GM19240 (cell line): ENCODE measurements around the gene GAS6.

Source experiments
- DNase-seq: peaks from one replicate; pipeline ENCODE4 v3.0.0; 2011; ENCODE audit warnings: low spot score; ENCODE audit not compliant: insufficient read length

The GAS6 gene

DNA sequence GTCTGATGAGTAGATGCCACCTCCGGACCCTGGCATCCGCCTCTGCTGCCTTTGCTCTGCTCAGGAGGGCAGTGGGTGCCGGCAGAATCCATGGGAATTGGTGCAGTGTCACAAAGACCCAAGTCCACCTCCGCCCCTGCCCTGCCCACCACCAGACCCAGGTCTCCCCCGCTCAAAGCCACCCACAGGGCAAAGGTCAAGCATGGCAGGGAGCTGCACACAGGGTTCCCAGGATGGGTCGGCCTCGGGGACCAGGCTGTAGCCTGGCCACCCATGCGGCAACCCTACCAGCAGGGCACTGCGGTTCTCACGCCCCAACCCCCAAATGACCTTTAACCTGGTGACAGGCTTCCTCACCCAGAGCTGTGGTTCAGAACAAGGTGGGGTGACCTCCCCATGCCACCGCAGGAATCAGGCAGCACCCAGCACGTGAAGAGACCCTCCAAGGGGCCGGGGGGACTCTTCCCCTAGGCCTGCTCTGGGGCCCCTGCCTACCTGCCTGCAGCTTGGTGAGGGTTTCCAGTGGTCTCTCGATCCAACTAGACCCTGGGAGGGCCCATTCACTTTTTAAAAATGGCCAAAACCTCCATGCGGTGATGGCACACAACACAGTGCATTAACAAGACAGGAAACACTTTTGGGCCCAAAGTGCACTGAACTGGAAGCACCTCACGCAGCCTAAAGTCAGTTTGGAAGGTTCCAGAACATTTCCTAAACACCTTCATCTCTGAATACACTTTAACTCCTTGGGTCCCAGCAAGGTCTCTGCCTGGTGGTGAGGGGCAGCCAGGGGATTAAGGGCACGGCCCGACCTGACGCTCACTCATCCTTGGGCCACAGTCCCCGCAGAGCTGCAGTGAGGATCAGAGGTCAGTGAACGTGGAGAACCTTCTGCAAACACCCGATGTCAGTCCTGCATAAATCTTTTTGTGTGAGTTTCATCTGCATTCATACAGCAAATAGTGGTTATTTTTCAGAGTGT lies 11.0 kb downstream of the GAS6 start:
- DNase-seq, result no peak

- no peak for DNase-seq
Measured at GRCh38 chr13:113851826-113852535, 11.9 kb downstream of the GAS6 start.

GRCh38 chr13:113851480-113851803 lies 12.4 kb downstream of the GAS6 start:
- DNase-seq, result no peak

DNA sequence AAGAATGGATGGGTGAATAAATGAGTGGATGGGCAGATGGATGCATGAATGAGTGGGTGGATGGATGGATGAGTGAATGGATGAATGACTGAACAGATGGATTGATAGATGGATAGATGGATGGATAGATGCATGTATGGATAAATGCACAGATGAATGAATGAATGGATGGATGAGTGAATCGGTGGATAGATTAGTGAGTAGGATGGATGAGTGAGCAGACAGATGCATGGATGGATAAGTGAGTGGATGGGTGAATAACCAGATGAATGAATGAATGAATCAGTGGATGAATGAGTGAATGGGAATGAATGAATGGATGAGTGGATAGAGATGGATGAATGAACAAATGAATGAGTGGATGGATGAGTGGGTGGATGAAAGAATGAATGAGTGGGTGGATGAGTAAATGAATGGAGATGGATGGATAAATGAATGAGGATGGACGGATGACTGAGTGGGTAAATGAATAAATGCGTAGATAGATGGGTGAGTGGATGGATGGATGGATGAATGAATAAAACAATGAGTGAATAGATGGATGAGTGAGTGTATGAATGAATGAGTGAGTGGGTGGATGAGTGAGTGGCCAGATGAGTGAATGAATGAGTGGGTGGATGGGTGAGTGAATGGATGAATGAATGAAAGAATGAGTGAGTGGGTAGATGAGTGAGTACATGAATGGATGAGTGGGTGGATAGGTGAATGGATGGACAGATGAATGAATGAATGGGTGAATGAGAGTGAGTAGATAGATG lies 13.0 kb downstream of the GAS6 start:
- no peak for DNase-seq

GRCh38 chr13:113849981-113850721 lies 13.7 kb downstream of the GAS6 start:
- no peak for DNase-seq

- DNase-seq, result no peak
Measured at GRCh38 chr13:113849546-113849945, 14.3 kb downstream of the GAS6 start.

DNA sequence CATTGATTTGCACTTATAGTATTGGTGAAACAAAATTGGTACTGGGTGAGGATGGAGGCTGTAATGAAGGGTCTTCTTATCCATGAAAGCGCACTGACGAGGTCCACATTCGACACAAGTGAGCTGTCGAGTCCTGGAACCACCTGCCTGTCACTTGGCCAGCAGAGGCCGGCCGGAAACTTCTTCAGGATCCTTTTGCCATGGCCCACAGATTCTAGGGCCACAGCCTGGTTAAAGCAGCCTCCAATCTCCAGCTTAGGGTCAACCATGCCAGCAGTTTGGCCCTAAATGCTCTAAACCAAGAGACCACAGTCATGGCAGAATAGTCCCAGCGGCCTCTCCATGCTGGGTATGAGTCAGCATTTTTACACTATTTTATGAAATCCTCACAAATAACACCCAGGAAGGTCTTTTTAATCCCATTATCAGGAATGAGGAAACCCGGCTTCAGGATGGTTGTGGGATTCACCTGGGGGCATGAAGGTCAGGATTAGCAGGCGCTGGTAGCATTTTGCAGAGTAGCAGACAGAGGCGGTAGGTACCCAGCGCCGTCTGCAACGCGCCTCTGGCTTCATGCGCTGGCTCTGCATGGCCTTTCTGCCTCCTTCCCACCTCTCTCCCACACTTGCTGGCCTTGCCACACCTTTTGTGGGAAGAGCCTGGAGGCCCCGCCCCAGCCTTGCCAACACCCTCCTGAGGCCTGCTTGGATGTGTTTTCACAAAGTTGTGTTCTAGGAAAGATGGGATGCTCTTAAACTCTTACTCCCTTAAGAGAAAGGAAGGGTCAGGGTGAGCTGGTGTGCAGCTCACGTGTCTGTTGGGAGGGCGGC lies 15.2 kb downstream of the GAS6 start:
- DNase-seq, result no peak

GRCh38 chr13:113848020-113848419 lies 15.9 kb downstream of the GAS6 start:
- DNase-seq, result no peak

DNA sequence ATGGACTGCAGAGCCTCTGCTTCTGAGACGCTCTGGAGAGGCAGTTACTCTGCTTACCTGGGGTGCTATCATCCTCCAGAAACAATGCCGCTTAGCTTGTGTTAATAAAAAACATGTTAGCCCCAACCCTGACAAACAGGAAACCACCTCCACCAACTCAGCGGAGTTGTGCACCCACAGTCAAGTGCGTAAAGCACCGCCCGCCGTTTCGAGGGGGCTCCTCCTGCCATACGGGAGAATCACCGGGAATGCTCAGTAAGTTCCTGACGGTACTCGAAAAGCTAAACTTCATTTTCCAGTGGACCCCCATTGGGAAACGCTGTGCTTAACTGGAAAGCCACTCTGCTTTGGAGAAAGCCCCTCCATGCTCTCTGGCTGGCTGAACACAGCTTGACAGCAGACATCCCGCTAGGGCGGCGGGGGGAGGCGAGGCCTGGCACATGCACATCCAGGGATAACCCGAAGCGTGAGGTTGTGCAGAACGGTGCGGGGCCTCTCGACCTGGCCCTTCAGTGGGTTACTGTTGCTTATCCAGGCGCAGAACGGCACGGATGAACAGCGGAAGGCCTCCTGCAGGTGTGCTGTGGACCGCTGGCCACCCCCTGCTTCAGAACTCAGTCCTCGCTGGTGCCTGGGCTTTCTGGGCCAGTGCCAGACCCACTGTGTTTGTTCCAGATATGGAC lies 17.1 kb downstream of the GAS6 start:
- DNase-seq, result no peak

GRCh38 chr13:113845723-113846635 lies 17.9 kb downstream of the GAS6 start:
- DNase-seq, result no peak

DNA sequence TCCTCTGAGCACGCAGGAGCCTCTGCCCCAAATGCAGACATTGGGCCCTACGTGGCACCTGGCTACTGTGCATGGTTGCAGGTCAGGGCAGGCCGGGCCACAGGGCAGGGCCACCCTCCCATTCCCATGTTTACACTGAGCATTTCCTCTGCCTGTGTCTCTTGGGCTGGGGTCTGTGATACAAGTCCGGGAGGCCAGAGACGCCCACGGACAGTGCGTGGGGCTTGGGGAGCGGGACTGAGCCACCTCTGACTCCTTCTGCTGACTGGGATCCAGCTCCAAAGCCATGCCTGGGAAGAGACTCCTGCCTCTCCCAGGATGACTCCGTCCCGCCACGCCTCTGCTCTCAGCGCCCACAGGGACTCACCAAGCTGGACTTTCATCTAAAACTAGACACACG lies 18.8 kb downstream of the GAS6 start:
- DNase-seq, result no peak

- no peak for DNase-seq
Measured at GRCh38 chr13:113843864-113844556, 19.9 kb downstream of the GAS6 start.

- DNase-seq, result no peak
Measured at GRCh38 chr13:113843063-113843654, 20.7 kb downstream of the GAS6 start.

- DNase-seq, result no peak
Measured at GRCh38 chr13:113842336-113843062, 21.4 kb downstream of the GAS6 start.

- DNase-seq, result no peak
Measured at GRCh38 chr13:113841353-113841650, 22.6 kb downstream of the GAS6 start.

DNA sequence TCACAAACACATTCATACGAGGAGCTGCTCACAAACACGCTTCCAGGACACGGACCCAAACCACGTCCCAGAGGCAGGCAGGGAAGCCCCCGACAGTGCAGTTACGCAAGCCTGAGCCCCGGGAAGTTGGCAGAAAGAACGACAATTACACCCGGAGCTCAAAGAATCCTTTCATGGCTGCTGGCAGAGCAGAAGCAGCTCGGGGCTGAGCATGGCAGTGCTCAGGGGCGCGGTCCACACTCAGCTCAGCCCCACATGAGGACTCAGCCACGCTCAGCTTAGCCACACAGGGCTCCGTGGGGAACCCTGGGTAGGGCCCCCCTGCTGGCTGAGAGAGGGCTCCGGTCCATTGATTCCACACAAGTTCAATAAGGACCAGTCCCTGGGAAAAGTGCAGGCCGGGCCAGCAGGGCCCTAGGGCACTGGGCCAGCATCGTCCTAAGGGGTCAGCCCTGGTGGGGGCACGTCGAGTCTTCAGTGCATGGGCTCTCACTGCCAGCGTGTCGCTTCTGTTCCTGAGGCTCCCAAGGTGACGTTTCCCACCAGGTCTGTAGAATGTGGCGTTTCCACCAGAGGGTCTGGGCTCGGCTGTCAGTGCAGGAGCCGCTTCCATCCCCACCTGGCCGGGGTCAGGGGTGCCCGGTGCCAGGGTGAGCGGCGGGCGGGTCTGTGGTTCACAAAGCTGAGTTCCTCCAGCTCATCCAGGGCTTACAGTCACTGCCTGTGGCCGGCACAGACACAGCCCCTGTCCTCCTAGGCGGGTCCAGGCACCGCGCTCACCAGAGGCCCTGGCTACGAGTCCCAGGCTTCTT lies 23.1 kb downstream of the GAS6 start:
- no peak for DNase-seq
